Measurements from ENCODE around the gene CYP4F3.
A peak's percentile ranks its signal among the peaks of the same experiment; 100 is the strongest.

Gene CYP4F3

DNA sequence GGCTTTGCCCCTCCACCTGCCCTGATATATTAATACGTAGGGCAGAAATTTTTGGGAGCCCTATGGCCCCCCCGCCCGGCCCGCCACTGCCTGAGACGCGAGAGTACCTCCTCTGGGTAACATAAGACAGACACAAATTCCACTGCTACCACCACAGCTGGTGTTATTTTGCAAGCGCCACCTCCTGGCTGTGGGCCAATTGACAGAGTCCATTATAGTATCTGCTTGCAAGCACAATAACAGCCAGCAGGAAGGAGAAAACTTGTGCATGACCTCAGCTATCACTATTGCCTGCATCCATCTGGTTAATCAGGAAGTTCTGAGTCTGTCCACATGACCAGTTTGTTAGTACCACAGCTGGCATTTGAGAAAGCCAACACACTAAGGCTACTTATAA lies 61.8 kb downstream of the CYP4F3 start:
- no peak overlapping the region for H3K4me3 ChIP-seq (replicated peaks; ENCODE audit: low read depth, low read length)
- TF ChIP-seq, protein P1, sequence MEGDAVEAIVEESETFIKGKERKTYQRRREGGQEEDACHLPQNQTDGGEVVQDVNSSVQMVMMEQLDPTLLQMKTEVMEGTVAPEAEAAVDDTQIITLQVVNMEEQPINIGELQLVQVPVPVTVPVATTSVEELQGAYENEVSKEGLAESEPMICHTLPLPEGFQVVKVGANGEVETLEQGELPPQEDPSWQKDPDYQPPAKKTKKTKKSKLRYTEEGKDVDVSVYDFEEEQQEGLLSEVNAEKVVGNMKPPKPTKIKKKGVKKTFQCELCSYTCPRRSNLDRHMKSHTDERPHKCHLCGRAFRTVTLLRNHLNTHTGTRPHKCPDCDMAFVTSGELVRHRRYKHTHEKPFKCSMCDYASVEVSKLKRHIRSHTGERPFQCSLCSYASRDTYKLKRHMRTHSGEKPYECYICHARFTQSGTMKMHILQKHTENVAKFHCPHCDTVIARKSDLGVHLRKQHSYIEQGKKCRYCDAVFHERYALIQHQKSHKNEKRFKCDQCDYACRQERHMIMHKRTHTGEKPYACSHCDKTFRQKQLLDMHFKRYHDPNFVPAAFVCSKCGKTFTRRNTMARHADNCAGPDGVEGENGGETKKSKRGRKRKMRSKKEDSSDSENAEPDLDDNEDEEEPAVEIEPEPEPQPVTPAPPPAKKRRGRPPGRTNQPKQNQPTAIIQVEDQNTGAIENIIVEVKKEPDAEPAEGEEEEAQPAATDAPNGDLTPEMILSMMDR (IDR thresholded peaks at IDR 0.05; ENCODE audit: low read depth, low read length, missing control alignments) = no peak
- peak; percentile 3 for DNase-seq (ENCODE audit: extremely low read depth, low read depth)
